HG02642 (cell line): ENCODE data around the gene SLC36A1.

Experiments used
- ATAC-seq: cut with Tn5 transposase; IDR thresholded peaks from one replicate; pipeline ENCODE4 v1.9.1; 2021; ENCODE audit warnings: mild to moderate bottlenecking; ENCODE audit not compliant: unreplicated experiment, poor library complexity

The SLC36A1 gene

DNA sequence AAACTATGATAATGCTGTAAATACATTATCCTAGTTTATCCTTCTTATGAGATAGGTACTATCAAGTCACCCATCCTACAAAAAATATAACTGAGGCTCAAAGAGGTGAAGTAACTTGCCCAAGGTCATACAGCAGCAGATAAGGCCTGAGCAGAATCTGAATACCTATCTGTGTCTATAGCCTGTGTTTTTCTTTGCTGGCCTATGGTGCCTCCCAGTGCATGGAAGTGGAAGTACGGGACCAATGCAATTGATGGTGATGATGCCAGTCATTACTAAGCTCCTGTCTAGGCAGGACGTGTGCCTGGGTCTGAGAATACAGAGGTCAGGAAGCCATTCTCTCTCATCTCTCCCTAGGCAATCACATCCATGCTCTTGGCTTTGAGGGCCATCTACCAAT lies 75.9 kb downstream of the SLC36A1 start:
- ATAC-seq = peak; percentile 79

DNA sequence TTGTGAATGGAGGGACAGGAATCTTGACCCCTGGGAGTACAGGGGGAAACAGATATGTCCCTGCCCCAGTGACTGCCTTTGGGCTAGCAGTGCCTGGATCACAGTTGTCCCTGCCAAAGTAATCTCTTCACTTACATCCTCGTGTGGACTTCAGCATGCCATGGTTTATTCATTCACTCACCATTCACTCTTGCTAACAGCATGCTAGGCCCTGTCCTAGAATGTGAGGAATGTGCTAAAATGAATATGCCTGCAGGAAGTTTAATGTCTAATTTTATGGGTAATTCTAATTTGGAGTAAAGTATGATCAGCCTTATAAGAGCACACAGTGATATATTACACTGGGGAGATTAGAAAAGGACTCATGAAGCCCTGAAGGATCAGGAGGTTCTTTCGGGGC lies 80.8 kb downstream of the SLC36A1 start:
- no peak for ATAC-seq

DNA sequence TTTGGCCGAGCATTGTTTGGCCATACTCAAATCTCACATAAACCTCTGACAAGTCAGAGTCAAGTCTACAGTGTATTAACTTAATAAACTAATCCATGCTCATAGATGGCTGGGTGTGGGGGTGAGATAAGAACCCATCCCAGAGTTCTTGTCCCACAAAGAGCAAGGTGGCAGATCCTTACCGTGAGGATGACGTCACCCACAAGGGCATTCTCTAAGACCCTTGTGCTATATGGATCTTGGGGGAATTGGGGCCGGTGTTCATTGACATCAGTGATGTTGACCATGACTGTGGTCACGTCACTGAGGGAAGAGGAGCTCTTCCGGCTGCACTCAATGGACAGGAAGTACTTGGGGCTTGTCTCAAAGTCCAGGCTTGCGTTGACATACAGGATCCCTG lies 81.6 kb downstream of the SLC36A1 start:
- ATAC-seq = no peak

DNA sequence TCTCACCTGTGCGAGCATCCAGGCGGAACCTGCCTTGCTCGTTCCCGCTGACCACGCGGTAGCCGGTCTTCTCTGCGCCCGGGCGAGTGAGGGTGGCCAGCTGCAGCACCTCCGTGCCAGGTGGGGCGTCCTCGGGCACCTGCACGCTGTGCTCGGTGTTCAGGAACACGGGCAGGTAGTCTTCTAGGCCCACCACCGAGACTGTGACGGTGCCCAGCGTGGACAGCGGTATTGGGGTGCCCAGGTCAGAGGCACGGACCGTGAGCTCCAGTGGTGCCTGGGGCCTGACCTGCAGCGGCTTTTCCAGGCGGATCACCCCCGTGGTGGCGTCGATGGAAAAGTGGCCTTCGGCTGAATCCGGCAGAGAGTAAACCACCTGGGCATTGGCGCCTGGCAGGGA lies 84.2 kb downstream of the SLC36A1 start:
- ATAC-seq = no peak

DNA sequence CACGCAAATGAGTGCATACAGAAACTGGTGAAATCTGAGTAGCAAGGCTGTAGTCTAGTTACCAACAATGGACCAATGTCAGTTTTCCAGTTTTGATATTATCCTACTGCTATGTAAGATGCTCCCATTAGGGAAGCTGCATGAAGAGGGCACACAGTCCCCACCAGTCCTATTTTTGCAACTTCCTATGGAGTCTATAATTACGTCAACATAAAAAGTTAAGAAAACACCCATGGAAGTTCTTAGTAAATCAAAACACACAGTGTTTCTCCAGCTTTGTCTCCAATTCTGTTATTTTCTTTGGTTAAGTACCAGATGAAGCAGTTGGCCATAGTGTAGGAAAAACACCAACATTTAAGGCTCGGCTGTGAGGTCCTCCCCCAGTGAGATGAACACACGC lies 85.0 kb downstream of the SLC36A1 start:
- ATAC-seq = no peak

DNA sequence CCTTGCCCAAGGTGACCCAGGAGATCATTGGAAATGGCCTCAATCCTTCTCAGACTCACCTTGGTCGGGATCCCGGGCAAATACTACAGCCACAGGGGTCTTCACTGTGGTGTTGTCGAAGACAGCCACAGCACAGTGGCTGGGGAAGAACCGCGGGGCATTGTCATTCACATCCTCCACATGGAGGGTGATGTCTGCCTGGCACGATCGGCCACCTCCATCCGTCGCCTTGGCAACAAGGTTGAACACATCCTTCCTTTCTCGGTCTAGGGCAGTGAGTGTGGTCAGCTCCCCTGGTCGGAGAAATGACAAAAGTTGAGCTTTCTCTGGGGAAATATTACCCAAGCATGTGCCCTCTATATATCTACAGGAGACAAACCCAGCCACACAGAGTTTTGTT lies 86.9 kb downstream of the SLC36A1 start:
- ATAC-seq = no peak

DNA sequence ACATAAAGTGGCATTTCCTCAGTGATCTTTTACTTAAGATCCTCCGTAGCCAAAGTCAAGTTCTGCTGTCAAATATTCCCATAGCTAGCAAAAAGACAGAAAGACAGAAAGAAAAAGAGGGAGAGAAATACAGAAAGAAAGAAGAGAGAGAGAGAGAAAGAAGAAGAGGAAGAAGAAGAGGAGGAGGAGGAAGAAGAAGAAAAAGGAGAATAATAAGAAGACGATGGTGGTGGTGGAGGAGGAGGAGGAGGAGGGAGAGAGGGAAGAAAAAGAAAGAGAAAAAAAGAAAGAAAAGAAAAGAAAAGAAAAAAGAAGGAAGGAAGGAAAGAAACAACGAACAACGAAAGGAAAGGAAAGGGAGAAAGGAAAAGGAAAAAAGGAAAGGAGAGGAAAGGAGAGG lies 89.6 kb downstream of the SLC36A1 start:
- no peak for ATAC-seq

DNA sequence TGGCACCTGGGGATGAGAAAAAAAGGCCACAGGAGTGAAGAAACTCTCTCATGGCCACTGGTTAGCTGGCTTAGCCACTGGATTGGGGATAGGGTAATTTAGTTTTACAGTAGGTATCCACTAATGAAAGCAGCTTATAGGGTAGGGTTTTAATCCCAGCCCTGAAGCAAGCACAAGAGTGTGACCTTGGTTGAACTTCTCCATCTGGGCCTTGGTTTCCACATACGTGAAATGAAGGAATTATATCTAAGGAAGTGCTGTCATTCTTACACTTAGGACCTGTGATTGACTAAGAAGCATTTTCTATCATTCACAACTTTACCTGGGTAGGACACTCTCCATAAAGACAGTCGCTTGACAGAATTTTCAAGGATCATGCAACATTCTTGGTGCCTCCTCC lies 94.2 kb downstream of the SLC36A1 start:
- ATAC-seq = no peak
